ENCODE data around the gene PKD1L1.

GRCh38 chr7:47954231-47954911 is 6.1 kb upstream of the PKD1L1 start:
- no peak for TF ChIP-seq CTCF (IDR thresholded peaks at IDR 0.05)
- TF ChIP-seq POLR2A (IDR thresholded peaks at IDR 0.05) = no peak
